Activated CD4-positive, alpha-beta T cell treated with anti-CD3 and anti-CD28 coated beads for 48 hours (primary cell): ENCODE results near the gene NSUN3.
"Not testable (repeated sequence)": the region's sequence is repeated elsewhere in the genome, so short reads cannot be mapped to it uniquely, and the experiment has no call there.

Experiments
- DNase-seq: peaks from one replicate; pipeline ENCODE4 v3.0.0-alpha.2; 2020

Gene NSUN3

GRCh38 chr3:94062513-94063404, at the start of gene NSUN3, which contains the start of gene DHFR2:
Gene NSUN3 (plus strand): TSS chr3:94063061. CDS start chr3:94063127, 66 bp downstream.
Gene DHFR2 (minus strand): TSS chr3:94062916. CDS start chr3:94061511, 1,405 bp downstream.
- DNase-seq: peak; percentile 86

- no peak for DNase-seq
Measured at GRCh38 chr3:94015025-94015424, 47.8 kb upstream of the NSUN3 start.

GRCh38 chr3:94019659-94020058, 43.2 kb upstream of the NSUN3 start:
- no peak for DNase-seq

GRCh38 chr3:94020293-94020692, 42.6 kb upstream of the NSUN3 start:
- DNase-seq: no peak

GRCh38 chr3:94024385-94024784, 38.5 kb upstream of the NSUN3 start:
- DNase-seq: no peak

GRCh38 chr3:94026623-94027022, 36.2 kb upstream of the NSUN3 start:
- DNase-seq: no peak

- DNase-seq: no peak
Measured at GRCh38 chr3:94028093-94028837, 34.6 kb upstream of the NSUN3 start, which contains the start of gene STX19. Gene STX19 (minus strand): TSS chr3:94028597. CDS start chr3:94015269, 13,328 bp downstream.

GRCh38 chr3:94036909-94037507, 25.9 kb upstream of the NSUN3 start:
- no peak for DNase-seq

- no peak for DNase-seq
Measured at GRCh38 chr3:94043285-94043684, 19.6 kb upstream of the NSUN3 start.

- not testable (repeated sequence) for DNase-seq
Measured at GRCh38 chr3:94044100-94044936, 18.5 kb upstream of the NSUN3 start.

- no peak for DNase-seq
Measured at GRCh38 chr3:94046533-94046932, 16.3 kb upstream of the NSUN3 start.

- DNase-seq: no peak
Measured at GRCh38 chr3:94049267-94049666, 13.6 kb upstream of the NSUN3 start.

- DNase-seq: no peak
Measured at GRCh38 chr3:94050546-94050945, 12.3 kb upstream of the NSUN3 start.

- no peak for DNase-seq
Measured at GRCh38 chr3:94061297-94061696, 1.6 kb upstream of the NSUN3 start.

- DNase-seq: no peak
Measured at GRCh38 chr3:94063496-94064119, 747 bp downstream of the NSUN3 start.

GRCh38 chr3:94064243-94064860, 1.5 kb downstream of the NSUN3 start:
- no peak for DNase-seq

GRCh38 chr3:94065122-94065521, 2.3 kb downstream of the NSUN3 start:
- no peak for DNase-seq

GRCh38 chr3:94065819-94066480, 3.1 kb downstream of the NSUN3 start:
- no peak for DNase-seq

- no peak for DNase-seq
Measured at GRCh38 chr3:94066506-94067500, 3.9 kb downstream of the NSUN3 start.
